Stimulated activated CD8-positive, alpha-beta memory T cell treated with anti-CD3 and anti-CD28 coated beads, Interleukin-15, amount 100 ng/mL, for 4 hours (primary cell): Measurements from ENCODE around the gene SHBG.
"Not testable (repeated sequence)": the region's sequence is repeated elsewhere in the genome, so short reads cannot be mapped to it uniquely, and the experiment has no call there.

Source experiments
- DNase-seq, 2 donors: peaks; one replicate each; pipeline ENCODE4 v3.0.0-alpha.2; 2020; ENCODE audit warnings: low read depth in 2 of 2

The SHBG gene, protein sequence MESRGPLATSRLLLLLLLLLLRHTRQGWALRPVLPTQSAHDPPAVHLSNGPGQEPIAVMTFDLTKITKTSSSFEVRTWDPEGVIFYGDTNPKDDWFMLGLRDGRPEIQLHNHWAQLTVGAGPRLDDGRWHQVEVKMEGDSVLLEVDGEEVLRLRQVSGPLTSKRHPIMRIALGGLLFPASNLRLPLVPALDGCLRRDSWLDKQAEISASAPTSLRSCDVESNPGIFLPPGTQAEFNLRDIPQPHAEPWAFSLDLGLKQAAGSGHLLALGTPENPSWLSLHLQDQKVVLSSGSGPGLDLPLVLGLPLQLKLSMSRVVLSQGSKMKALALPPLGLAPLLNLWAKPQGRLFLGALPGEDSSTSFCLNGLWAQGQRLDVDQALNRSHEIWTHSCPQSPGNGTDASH

DNA sequence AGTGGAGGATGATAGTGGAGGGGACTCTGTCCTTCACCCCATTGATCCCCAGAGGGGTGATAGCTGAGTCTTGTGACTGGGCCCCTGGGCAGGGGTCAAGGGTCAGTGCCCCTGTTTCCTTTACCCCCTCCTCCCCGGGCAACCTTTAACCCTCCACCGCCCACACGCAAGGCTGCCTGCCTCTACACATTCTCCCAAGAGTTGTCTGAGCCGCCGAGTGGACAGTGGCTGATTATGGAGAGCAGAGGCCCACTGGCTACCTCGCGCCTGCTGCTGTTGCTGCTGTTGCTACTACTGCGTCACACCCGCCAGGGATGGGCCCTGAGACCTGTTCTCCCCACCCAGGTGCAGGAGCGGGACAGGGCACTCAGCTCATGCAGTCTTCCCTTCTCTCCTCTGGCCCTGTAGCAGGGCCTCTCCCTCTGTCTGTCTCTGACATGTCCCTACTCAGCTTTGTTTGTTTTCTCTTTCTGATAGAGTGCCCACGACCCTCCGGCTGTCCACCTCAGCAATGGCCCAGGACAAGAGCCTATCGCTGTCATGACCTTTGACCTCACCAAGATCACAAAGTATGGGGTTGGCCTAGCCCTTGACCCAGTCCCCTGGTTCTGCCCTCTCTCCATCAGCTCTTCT lies at the start of gene SHBG:
Gene SHBG (plus strand): TSS at position 197 of the 633 bp plus-strand sequence. CDS start 38 bp downstream, at position 235.
- DNase-seq, result no peak

DNA sequence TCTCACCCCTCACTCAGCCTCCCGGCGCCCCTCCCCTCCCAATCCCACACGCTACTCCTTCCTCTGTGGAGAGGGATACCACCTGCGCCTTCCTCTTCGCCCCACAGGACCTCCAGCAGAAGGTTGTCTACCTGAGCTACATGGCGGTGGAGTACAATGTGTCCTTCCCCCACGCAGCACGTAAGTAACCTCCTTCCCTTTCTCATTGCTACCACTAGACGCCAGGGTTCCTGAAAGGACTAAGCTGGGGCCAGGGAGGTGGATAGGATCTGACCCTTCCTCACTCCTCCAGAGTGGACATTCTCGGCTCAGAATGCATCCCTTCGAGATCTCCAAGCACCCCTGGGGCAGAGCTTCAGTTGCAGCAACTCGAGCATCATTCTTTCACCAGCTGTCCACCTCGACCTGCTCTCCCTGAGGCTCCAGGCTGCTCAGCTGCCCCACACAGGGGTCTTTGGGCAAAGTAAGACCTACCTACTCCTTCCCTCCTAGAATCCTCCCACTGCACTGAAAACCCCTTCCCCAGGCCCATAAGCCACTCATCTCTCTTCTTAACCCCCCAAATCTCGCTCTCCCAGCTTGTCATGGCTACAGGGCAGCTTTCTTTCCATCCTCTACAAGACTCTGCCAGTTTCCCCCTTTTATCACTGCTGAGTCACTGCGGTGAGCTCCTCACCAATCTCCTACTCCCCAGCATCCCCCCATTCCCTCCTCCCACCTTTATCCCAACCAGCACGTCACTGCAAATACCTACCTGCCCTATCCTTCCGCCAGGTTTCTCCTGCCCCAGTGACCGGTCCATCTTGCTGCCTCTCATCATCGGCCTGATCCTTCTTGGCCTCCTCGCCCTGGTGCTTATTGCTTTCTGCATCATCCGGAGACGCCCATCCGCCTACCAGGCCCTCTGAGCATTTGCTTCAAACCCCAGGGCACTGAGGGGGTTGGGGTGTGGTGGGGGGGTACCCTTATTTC lies 49.0 kb upstream of the SHBG start:
- no peak for DNase-seq

DNA sequence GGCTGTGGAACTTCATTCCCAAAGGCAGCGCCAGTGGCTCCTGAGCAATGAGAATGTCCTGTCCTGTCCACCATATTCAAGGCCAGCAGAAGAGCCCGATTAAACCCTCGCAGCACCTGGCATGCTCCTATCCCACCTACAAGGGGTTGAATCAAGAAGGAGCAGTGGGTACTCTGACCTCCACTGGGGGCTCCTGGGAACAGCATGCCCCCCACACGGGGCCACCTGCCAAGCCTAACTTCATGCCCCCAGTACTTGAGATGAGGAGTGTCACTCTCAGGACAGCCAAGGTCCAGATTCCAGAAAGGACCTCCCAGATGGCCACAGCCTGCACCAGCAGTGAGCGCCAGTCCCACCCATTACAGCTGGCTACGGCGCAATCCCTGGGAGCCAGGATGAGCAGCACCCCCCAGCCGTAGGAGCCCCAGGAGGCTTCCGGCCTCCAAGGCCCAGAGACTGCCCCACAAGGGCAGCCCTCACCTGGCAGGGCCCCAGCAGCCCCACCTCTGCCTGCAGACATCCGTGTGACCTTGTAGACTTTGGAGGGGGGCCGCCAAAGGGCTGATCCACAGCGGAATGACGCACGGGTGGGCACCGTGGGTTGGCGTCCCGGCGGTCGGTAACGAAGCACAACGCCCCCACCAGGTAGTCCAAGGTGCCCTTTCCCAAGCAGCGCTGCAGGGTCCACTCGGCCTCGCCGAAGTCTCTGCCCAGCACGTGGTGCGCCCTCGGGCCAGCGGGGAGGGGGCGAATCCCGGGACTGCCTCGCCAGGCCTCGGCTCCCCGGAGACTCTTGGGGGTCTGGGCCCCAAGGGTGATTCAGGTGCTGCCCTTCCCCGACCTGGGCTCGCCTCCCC lies 47.3 kb upstream of the SHBG start:
- no peak for DNase-seq

DNA sequence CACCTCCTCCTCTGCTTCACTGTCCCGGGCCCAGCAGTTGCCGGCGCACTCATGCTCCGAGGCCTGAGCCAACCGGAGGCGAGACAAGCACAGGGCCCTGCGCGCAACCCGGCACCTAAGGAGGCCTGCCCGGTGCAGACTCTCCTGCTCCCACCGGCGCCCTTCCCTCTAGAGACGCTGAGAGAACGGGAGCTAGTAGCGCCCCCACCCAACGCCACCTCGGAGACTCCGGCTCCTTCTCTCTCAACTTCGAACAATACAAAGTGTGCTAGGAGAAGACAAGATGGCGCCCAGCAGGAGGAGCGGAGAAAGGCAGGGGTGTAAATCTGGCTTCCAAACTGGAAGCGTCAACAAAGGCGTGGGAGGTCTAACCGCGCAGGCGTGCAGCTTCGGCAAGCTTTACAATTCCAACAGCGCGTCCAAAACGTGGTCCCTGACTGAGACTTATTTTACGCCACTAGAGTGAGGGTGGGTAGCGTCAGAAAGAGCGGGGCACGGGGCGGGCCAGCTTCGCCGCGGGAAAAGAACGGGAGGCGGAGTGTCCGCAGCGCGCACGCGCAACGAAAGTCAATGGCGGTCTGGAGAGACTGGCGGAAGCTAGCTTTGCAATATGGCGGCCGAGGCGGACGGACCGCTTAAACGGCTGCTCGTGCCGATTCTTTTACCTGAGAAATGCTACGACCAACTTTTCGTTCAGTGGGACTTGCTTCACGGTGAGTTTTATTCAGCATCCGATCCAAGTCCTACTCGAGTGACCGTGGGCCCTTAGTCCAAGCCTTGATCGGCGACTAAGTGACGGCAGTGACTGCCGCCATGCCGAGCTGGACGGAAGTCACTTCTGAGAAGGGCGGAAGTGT lies 46.5 kb upstream of the SHBG start, which contains the start of gene MPDU1:
Gene MPDU1 (plus strand): TSS at position 600 of the 857 bp plus-strand sequence. CDS start 11 bp downstream, at position 611.
- DNase-seq, result peak; percentile 87 to 89

DNA sequence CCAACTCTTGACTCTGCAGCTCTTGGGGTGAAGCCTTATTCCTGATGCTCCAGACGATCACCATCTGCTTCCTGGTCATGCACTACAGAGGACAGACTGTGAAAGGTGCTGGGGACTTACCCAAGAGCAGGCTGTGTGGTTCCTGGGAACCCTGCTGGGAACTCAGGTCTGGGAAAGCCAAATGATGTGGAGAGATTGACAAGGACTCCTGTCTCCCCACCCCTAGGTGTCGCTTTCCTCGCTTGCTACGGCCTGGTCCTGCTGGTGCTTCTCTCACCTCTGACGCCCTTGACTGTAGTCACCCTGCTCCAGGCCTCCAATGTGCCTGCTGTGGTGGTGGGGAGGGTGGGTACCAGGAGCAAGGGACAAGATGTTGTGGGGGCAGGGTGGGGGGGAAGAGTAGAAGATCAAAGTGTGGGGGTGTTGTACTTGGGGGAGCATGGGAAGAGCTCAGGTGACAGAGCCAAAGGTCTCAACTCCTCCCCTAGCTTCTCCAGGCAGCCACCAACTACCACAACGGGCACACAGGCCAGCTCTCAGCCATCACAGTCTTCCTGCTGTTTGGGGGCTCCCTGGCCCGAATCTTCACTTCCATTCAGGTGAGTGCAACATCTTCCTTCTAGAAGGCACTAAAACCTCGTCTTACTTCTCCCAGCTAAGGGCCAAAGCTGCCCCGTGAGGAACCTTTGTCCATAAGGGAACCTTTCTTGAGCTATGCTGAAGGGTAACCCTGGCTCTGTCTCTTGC lies 43.1 kb upstream of the SHBG start:
- DNase-seq, result no peak

DNA sequence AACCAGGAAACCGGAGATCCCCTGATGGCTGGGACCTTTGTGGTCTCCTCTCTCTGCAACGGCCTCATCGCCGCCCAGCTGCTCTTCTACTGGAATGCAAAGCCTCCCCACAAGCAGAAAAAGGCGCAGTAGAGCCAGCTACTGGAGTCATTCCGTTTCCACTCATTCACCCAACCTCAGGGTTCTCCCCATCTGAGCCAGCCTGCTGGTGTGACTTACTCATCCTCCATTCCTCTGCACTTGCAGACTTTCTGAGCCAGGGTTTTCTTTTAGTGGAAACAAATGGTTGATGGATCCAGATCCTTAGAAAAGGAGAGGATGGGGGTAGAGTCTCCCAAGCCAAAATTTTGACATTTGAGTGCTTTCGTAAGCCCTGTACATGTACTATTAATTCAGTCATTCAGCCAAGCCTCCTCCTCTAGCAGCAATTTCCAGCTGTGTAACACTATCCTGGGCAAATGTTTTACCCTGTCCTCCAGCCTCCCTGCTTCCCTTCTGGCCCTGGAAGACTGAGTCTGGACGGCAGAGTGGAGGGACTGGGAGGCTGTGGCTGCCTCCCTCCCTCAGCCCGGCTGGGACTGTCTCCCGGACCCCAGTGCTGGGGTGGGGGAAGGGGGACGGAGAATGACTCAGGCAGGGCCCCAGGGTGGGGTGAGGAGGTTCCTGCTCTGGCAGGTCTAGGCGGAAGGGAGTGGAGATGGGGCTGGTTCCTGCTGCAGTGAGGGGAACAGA lies 42.3 kb upstream of the SHBG start:
- DNase-seq, result no peak

DNA sequence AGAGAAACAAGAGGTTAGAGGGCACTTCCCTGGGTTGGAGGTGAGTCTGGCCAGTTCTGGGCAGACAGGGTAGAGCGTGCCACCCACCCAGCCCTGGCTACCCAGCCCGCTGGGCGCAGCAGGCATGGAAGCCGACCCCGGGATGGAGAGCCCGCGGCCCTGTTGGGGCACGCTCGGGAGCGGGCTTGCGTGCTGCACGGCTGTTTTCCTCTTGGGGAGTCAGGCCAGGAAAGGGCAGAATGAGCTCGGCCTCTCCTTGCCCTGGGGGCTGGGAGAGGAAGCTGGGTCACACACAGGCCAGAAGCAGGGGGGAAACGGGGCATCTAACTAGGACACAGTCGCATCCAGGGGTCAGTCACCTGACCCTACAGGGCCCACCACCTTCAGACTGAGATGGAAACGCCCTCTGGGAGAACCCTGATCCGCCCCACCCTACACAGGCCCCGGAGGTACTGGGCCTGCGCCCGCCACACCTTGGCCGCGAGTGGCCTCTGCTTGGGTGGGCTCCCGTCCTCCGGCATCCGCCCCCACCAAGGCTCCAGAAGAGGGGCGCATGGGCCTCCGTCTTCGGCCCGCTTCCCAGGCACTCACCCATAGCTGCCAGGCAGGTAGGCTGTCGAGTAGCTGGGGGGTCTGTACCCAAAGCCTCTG lies 41.3 kb upstream of the SHBG start:
- no peak for DNase-seq

DNA sequence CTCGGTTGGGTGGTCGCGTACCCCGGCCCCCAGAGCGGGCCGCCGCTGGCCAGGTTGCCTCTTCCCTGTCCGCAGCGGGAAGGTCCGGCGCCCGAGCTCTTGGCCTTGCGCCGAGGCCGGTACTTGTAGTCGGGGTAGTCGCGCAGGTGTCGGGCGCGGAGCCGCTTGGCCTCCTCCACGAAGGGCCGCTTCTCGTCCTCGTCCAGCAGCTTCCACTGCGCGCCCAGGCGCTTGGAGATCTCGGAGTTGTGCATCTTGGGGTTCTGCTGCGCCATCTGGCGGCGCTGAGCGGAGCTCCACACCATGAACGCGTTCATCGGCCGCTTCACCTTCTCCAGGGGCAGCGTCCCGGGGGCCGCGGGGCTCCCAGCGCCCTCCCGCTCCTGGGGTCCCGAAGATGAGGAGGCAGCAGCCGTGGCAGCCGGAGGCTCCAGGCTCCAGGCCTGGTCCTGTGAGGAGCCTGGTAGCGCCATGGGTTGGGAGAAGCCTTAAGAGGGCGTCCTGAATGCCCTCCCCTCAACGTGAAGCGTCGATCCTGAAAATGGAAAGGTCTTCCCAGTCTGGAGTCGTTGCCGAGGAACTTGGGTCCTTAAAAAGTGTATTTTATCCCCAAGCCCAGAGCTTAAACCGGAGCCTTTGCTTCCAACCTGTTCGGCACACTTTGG lies 40.6 kb upstream of the SHBG start:
- DNase-seq, result peak in 1 of 2 donors; percentile 38

DNA sequence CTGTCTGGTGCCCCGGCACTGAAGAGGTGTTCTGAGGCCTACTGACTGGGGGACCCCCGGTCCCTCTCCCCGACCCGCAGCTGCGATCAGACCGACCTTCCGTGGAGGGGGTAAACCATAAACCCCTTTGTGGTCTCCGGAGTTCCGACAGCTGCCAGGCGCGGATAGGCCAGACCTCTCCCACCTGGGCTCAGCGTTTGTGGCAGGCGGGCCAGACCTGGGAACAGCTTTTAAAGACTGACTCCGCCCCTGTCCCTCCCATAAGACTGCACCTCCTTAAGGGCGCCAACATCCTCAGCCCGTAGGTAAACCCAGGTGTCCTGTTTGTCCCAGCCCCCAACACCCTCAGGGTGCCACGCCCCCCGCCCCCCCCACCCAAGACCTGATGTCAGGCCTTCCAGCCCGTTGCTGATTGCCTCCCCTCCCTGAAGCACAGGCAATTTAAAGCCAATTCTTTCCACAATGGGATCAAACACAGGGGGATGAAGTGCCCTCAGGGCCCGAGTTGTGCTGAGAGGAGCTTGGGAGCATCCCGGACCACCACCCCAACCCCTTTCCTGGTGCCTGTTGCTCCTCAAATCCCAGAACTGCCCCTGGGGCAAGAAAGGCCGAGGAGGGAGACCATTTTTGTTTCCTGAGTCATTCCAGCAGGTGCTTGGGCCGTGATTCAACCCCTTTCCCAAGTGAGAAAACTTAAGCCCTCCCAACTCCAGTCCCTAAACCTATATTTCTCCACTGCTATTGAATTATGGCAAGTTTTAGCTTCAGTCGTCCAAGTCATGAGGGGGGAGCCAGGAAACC lies 39.8 kb upstream of the SHBG start, which contains the start of gene SOX15:
Gene SOX15 (minus strand): TSS at position 204 of the 801 bp plus-strand sequence. CDS start 418 bp downstream, outside the sequence.
- no peak for DNase-seq

DNA sequence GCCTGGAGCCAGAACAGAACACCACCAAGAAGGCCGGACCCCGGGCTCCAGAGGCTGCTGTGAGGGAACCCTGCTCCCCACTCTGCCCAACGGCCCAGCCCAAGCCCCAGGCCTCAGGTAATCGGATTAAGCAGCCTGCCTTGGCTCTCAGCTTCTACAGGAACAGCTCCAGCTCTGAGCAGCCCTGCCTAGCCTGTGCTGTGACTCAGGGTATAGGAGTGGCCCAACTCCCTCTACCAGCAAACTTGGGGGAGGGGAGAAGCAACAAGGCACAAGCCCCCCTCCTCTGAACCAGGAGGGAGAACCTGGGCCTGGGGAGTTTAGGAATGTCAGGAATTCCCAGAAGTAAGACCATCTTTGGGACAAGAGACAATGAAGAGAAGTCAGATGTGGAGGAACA lies 39.2 kb upstream of the SHBG start:
- DNase-seq, result no peak

DNA sequence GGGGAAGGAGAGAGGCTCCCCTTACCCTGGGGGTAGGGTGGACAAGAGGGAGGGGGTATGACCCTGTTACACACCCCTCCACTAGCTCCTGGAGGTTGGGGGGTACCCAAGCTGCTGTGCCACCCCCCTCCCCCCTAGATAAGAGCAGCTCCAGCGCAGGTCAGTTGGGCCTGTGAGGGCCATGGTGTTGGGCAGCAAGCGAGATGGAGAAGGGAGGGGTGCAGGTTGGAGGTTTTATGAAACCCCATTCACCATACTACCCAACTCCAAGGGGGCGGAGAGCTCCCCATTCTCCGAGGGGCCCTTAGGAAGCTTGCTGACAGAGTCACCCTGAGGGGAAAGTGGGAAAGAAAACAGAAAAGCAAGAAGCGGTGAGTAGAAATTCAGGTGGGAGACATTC lies 38.3 kb upstream of the SHBG start:
- DNase-seq, result no peak

DNA sequence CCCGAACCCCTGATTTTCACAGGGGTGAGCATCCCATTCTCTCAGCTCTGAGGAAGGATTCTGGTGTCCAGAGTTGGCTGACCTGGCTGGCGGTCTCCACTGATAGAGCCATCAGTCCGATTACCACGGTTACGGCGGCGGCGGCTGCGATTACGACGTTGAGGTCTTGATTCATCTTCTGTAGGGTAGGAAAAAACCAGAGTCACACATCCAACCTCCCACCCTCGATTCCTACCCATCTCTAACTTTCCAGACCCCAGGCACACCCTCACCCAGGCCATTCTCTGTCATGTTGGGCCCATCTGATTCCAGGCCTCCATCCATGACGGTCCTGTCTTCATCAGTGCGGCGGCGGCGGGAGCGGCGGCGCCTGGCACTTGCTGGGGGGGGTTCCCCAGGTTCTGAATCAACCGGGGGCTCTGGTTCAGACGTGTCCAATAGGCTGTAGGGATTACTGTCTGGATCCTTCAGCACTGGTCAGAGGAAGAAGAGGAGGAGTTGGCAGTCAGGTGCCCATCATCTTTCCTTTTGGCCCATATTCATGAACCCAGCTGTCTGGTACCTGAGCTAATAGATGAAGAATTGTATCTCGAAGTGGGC lies 37.4 kb upstream of the SHBG start:
- no peak for DNase-seq

DNA sequence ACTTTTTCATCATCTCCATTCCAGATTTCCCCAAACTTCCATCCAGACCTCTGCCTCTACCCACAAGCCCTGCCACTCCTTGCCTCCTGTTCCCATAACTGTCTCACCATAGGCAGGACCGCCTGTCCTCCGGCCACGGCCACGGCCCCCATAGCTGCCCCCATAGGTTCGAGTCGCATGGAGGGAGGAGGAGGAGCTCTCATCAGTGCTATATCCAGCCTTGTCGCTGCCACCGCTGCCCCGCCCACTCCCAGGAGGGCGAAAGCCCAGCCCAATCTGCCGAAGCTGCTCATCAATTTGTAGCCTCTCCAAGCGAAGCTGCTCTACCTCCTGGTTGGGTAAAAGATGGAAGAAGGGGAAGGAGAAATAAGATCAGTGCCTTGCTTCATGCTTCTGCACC lies 36.6 kb upstream of the SHBG start:
- DNase-seq, result no peak

DNA sequence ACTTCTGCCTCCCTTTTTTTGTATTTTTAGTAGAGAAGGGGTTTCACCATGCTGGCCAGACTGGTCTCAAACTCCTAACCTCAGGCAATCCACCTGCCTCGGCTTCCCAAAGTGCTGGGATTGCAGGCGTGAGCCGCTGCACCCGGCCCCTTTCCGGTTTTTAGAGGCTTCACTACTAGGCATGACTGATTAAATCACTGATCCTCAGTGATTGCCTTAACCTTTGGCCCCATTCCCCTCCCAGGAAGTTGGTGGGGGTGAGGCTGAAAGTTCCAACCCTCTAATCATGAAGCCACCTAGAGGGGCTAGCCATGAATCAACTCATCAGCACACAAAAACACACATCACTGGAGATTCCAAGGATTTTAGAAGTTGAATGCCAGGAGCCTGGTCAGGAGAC lies 32.4 kb upstream of the SHBG start:
- not testable (repeated sequence) for DNase-seq

DNA sequence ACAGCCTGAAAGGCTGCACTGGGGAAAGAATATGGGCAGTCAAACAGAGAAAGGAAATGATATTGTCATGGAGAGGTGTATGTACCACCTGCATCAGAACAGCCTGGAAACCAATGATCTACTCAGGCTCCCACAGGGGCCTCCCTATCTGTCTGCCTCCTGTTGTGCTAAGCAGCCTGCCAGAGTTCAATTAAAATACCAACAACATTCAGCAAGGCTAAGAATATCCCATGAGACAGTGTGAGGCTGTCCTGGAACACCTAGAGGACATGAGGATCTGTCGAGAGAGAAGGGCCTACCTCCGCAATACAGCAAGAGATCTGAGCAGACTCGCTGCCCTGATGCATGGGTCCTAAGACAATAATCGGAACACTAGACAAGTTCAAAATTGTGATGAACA lies 23.7 kb upstream of the SHBG start:
- DNase-seq, result no peak

DNA sequence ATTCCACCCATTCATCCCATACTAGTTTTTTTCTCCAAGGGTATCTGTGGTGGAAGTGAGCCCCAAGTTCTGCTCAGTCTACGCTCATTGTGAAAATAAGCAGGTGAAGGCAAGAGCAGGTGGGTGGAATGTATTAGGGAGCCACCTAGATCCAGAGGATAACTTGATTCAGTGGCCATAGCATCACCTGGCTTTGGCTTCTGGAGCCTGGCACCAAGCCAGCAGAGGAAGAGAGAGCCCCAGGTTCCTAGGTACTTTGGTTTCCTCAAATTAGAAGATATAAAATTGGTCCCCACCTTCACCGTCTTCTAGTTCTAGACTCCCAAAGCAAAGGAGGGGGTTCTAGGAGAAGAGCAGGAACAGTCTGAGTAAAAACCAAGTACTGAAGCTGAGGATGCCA lies 19.3 kb upstream of the SHBG start:
- DNase-seq, result no peak
